Mesendoderm (in vitro differentiated cells): Measurements from ENCODE around the gene RASAL2.
"Not testable (repeated sequence)": the region's sequence is repeated elsewhere in the genome, so short reads cannot be mapped to it uniquely, and the experiment has no call there.

ENCODE experiments used
- DNase-seq: peaks from one replicate; pipeline ENCODE4 v3.0.0; 2013
- H2AK5ac ChIP-seq: 2 replicates; pipeline ENCODE4 v1.6.1; 2013; ENCODE audit warnings: low read length, inconsistent platforms
- H2BK120ac ChIP-seq: 2 replicates; pipeline ENCODE4 v1.6.1; 2013; ENCODE audit warnings: low read depth, mild to moderate bottlenecking, low read length, moderate library complexity, mixed read lengths
- H2BK15ac ChIP-seq: replicated peaks from 2 replicates; pipeline ENCODE4 v1.6.1; 2013; ENCODE audit warnings: low read depth, mild to moderate bottlenecking, moderate library complexity
- H2BK5ac ChIP-seq: 2 replicates; pipeline ENCODE4 v1.6.1; 2013; ENCODE audit warnings: low read length, inconsistent platforms
- H3K18ac ChIP-seq: 2 replicates; pipeline ENCODE4 v1.6.1; 2013; ENCODE audit warnings: mild to moderate bottlenecking, low read length, mixed read lengths
- H3K23ac ChIP-seq: one replicate; pipeline ENCODE4 v1.6.1; 2013; ENCODE audit warnings: low read length
- H3K27ac ChIP-seq: 2 replicates; pipeline ENCODE4 v1.5.1; 2013; ENCODE audit warnings: low read depth, mild to moderate bottlenecking, inconsistent platforms, low read length, moderate library complexity
- H3K27me3 ChIP-seq: 2 replicates; pipeline ENCODE4 v1.6.1; 2013; ENCODE audit warnings: low read length, control low read depth, mild to moderate bottlenecking, inconsistent platforms; ENCODE audit not compliant: insufficient read depth, poor library complexity
- H3K36me3 ChIP-seq: 2 replicates; pipeline ENCODE4 v1.6.1; 2013; ENCODE audit warnings: low read length, inconsistent platforms; ENCODE audit not compliant: control insufficient read depth, insufficient read depth
- H3K4ac ChIP-seq: one replicate; pipeline ENCODE4 v1.6.1; 2013; ENCODE audit warnings: low read depth, mild to moderate bottlenecking, low read length, moderate library complexity
- H3K4me1 ChIP-seq: 2 replicates; pipeline ENCODE4 v1.6.1; 2013; ENCODE audit warnings: low read depth, low read length, inconsistent platforms; ENCODE audit not compliant: control insufficient read depth
- H3K4me2 ChIP-seq: 2 replicates; pipeline ENCODE4 v1.6.1; 2013; ENCODE audit warnings: low read length
- H3K4me3 ChIP-seq: 2 replicates; pipeline ENCODE4 v1.5.1; 2013; ENCODE audit warnings: mild to moderate bottlenecking, low read length
- H3K56ac ChIP-seq: one replicate; pipeline ENCODE4 v1.6.1; 2013; ENCODE audit warnings: low read length
- H3K79me1 ChIP-seq: 2 replicates; pipeline ENCODE4 v1.6.1; 2013; ENCODE audit warnings: low read length, inconsistent platforms
- H3K79me2 ChIP-seq: 2 replicates; pipeline ENCODE4 v1.6.1; 2013; ENCODE audit warnings: mild to moderate bottlenecking, low read length; ENCODE audit not compliant: control insufficient read depth, insufficient read depth
- H3K9ac ChIP-seq: 2 replicates; pipeline ENCODE4 v1.6.1; 2013; ENCODE audit warnings: low read length, inconsistent platforms
- H4K5ac ChIP-seq: one replicate; pipeline ENCODE4 v1.6.1; 2013; ENCODE audit warnings: low read length
- H4K8ac ChIP-seq: one replicate; pipeline ENCODE4 v1.6.1; 2013; ENCODE audit warnings: low read depth, mild to moderate bottlenecking, control low read depth, low read length, moderate library complexity
- WGBS: extraction: QIAGEN DNeasy Blood & Tissue Kit; methylation state at CpG from one replicate; pipeline ENCODE4 v1.1.7; 2013; ENCODE audit warnings: low lambda C conversion rate, missing lambda C conversion rate; ENCODE audit not compliant: insufficient coverage; ENCODE audit errors: extremely low coverage; 5-methylcytosine and 5-hydroxymethylcytosine counted together

The RASAL2 gene

DNA sequence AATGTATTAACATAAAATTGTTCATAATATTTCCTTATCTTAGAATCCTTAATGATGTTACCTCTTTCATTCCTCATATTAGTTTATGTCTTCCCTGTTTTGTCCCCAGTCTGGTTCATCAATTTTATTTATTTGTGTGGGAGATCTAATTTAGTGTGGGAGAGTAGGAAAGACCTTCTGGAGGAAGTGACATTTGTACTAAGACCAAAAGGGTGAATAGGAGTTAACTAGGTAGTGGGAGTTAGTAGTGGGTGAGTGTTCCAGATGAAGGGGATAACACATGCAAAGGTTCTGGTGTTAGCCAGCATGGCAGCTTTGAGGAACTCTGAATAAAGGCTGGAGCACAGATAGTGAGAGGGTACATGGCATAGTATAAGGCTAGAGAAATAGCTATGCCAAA, 21.4 kb downstream of the RASAL2 start:
- Histone ChIP-seq H3K4ac (no peak overlapping the region), H4K8ac (no peak overlapping the region), H3K9ac (no peak overlapping the region), H4K5ac (no peak overlapping the region), H3K4me2 (no peak overlapping the region), H3K36me3 (no peaks in the 10 kb centered on the region), H3K27ac (no peak overlapping the region), H3K23ac (no peak overlapping the region), H2BK120ac (no peak overlapping the region), H3K27me3 (no peaks in the 10 kb centered on the region), H2BK15ac (no peak overlapping the region), H3K4me3 (no peak overlapping the region), H3K4me1 (no peaks in the 10 kb centered on the region), H2AK5ac (no peak overlapping the region), H3K79me2 (peaks cover 16% of the 10 kb centered on the region), H3K18ac (no peak overlapping the region), H2BK5ac (no peak overlapping the region), H3K56ac (no peak overlapping the region), H3K79me1 (peaks cover 10% of the 10 kb centered on the region)
- DNase-seq: no peak

GRCh38 chr1:178118524-178118923, 24.6 kb downstream of the RASAL2 start:
- Histone ChIP-seq H3K23ac (no peak overlapping the region), H3K4ac (no peak overlapping the region), H3K4me2 (no peak overlapping the region), H4K5ac (no peak overlapping the region), H3K79me2 (peaks cover 12% of the 10 kb centered on the region), H3K27me3 (no peaks in the 10 kb centered on the region), H2BK5ac (no peak overlapping the region), H4K8ac (no peak overlapping the region), H2BK15ac (no peak overlapping the region), H3K27ac (no peak overlapping the region), H2BK120ac (no peak overlapping the region), H3K56ac (no peak overlapping the region), H3K4me1 (no peaks in the 10 kb centered on the region), H3K79me1 (peaks cover 9% of the 10 kb centered on the region), H3K4me3 (no peak overlapping the region), H3K18ac (no peak overlapping the region), H3K36me3 (no peaks in the 10 kb centered on the region), H3K9ac (no peak overlapping the region), H2AK5ac (no peak overlapping the region)
- no peak for DNase-seq
- no CpG with 5 or more reads among the region's 4 CpGs for WGBS

DNA sequence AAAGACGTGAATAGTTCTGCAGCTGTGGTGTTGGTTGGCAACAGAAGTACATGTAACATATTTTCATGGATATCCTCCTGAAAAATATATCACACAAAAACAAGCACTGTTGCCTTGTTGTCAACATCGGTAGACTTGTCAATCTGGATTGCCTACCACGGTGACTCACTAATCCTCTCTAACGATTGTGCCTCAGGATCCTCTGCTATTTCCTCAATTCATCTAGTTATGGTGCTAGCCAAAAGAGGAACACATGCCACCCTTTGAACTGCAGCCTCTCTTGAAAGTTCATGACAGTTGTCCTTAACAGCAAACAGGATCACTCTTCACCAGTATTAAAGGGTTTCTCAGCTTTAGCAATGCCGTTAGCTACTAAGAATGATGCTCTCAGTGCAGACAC, 25.7 kb downstream of the RASAL2 start:
- Histone ChIP-seq H3K79me2 (peaks cover 12% of the 10 kb centered on the region), H3K4ac (no peak overlapping the region), H3K4me3 (no peak overlapping the region), H4K5ac (no peak overlapping the region), H3K79me1 (peaks cover 9% of the 10 kb centered on the region), H3K23ac (no peak overlapping the region), H4K8ac (no peak overlapping the region), H3K9ac (no peak overlapping the region), H3K18ac (no peak overlapping the region), H3K36me3 (no peaks in the 10 kb centered on the region), H2BK5ac (no peak overlapping the region), H3K27ac (no peak overlapping the region), H2BK15ac (no peak overlapping the region), H2AK5ac (no peak overlapping the region), H3K4me2 (no peak overlapping the region), H3K56ac (no peak overlapping the region), H3K4me1 (no peaks in the 10 kb centered on the region), H2BK120ac (no peak overlapping the region), H3K27me3 (no peaks in the 10 kb centered on the region)
- no CpG with 5 or more reads among the region's 5 CpGs for WGBS
- DNase-seq: no peak

DNA sequence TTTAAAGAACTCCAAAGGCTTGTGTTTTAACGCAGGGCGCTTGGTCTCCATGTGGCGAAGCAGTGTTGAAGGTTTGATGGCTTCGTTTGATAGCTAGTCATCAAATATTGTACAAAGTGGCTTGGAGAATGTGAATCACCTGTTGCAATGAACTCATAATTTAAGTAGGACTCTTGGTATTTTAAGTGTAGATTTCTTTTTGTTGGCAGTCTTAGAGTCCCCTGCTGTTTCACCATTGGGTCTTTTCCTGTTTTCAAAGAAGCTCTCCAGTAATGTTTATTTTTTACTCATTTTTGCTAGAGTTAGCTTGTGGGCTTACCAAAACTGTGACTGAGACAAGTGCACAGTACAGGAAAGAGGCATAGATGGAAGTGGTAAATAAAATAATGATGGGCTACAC, 26.2 kb downstream of the RASAL2 start:
- H3K4me1 ChIP-seq: no peaks in the 10 kb centered on the region
- no peak overlapping the region for H3K4me2 ChIP-seq
- no peak overlapping the region for H2BK5ac ChIP-seq
- no peak overlapping the region for H3K9ac ChIP-seq
- no peak overlapping the region for H3K18ac ChIP-seq
- no peaks in the 10 kb centered on the region for H3K36me3 ChIP-seq
- no peak overlapping the region for H4K8ac ChIP-seq
- no peak overlapping the region for H2AK5ac ChIP-seq
- no peaks in the 10 kb centered on the region for H3K27me3 ChIP-seq
- H3K56ac ChIP-seq: no peak overlapping the region
- H2BK15ac ChIP-seq: no peak overlapping the region
- H3K79me2 ChIP-seq: peaks cover 12% of the 10 kb centered on the region
- H3K4ac ChIP-seq: no peak overlapping the region
- H3K27ac ChIP-seq: no peak overlapping the region
- H2BK120ac ChIP-seq: no peak overlapping the region
- H3K23ac ChIP-seq: no peak overlapping the region
- DNase-seq: no peak
- peaks cover 9% of the 10 kb centered on the region for H3K79me1 ChIP-seq
- WGBS: no CpG with 5 or more reads among the region's 4 CpGs
- H4K5ac ChIP-seq: no peak overlapping the region
- no peak overlapping the region for H3K4me3 ChIP-seq

GRCh38 chr1:178120520-178121052, 26.7 kb downstream of the RASAL2 start:
- not testable (repeated sequence) for DNase-seq, H2AK5ac ChIP-seq, H3K56ac ChIP-seq, H3K4me2 ChIP-seq, H3K79me1 ChIP-seq, H3K4me1 ChIP-seq, H3K18ac ChIP-seq, H2BK5ac ChIP-seq, H3K4ac ChIP-seq, H3K9ac ChIP-seq, H3K23ac ChIP-seq, H3K27me3 ChIP-seq, H2BK15ac ChIP-seq, H2BK120ac ChIP-seq, H4K5ac ChIP-seq, H3K36me3 ChIP-seq, H4K8ac ChIP-seq, H3K4me3 ChIP-seq, H3K27ac ChIP-seq
- H3K79me2 ChIP-seq: peaks cover 10% of the 10 kb centered on the region
- WGBS: no CpG with 5 or more reads among the region's 7 CpGs

DNA sequence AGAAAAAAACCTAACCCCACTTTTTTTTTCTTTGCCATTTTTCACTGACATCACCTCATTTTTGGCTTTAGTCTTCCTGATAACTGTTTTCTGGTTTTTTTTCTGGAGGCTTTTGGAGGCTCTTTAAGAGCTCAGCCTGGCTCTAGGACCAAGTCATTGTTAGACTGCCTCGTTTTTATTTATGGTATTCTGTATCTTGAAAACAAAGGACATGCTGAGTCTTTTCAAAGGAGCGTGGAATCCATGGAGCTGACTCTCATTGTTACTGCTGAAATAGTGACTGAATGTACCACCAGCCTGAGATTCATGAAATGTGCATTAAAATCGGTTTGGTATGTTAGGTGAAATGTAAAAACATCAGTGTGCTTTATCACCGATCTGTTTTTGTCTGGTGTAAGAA, 28.0 kb downstream of the RASAL2 start:
- no peak overlapping the region for H3K56ac ChIP-seq
- H3K27ac ChIP-seq: no peak overlapping the region

More for the DNA sequence above, 28.0 kb downstream of the RASAL2 start:
- no peaks in the 10 kb centered on the region for H3K27me3 ChIP-seq
- no peak overlapping the region for H3K18ac ChIP-seq
- DNase-seq: no peak
- H2BK120ac ChIP-seq: no peak overlapping the region
- H3K4me3 ChIP-seq: no peak overlapping the region
- no peak overlapping the region for H3K23ac ChIP-seq
- H3K79me1 ChIP-seq: peaks cover 5% of the 10 kb centered on the region
- no peak overlapping the region for H2BK15ac ChIP-seq
- H2BK5ac ChIP-seq: no peak overlapping the region
- H2AK5ac ChIP-seq: no peak overlapping the region
- H3K4ac ChIP-seq: no peak overlapping the region
- no peaks in the 10 kb centered on the region for H3K4me1 ChIP-seq
- H4K5ac ChIP-seq: no peak overlapping the region
- no peak overlapping the region for H3K9ac ChIP-seq
- no peak overlapping the region for H4K8ac ChIP-seq
- no peaks in the 10 kb centered on the region for H3K36me3 ChIP-seq
- H3K79me2 ChIP-seq: peaks cover 10% of the 10 kb centered on the region
- WGBS: no CpG with 5 or more reads among the region's 4 CpGs
- no peak overlapping the region for H3K4me2 ChIP-seq
